NB4 (cell line): ENCODE data around the gene GPR155.

Experiments used
- MYC ChIP-seq: IDR thresholded peaks from 2 replicates; pipeline ENCODE4 v1.6.1; 2011; ENCODE audit warnings: low read depth, low read length
- POLR2A ChIP-seq: IDR thresholded peaks from 2 replicates; pipeline ENCODE4 v1.6.1; 2011; ENCODE audit warnings: mild to moderate bottlenecking; ENCODE audit not compliant: insufficient read length; ENCODE audit errors: extremely low read depth
- TF ChIP-seq, protein P1 (sequence below): IDR thresholded peaks from one replicate; pipeline ENCODE4 v1.5.1; 2012; ENCODE audit warnings: low read depth, low read length

DNA sequence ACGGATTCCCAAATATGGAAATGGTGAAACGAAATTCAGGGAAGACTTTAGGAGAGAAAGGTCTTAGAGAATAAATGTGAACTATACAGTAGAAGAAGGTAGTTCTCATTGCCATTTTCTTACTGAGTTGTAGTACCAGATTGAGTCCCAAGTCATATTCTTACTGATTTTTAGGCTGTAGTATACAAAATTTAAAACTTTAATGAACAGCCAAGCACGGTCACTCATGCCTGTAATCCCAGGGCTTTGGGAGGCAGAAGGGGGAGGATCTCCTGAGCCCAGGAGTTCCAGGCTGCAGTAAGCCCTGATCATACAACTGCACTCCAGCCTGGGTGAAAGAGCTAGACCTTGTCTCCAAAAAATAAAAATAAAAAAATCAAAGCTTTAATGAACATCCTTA is 89.1 kb downstream of the GPR155 start:
- TF ChIP-seq, protein P1, sequence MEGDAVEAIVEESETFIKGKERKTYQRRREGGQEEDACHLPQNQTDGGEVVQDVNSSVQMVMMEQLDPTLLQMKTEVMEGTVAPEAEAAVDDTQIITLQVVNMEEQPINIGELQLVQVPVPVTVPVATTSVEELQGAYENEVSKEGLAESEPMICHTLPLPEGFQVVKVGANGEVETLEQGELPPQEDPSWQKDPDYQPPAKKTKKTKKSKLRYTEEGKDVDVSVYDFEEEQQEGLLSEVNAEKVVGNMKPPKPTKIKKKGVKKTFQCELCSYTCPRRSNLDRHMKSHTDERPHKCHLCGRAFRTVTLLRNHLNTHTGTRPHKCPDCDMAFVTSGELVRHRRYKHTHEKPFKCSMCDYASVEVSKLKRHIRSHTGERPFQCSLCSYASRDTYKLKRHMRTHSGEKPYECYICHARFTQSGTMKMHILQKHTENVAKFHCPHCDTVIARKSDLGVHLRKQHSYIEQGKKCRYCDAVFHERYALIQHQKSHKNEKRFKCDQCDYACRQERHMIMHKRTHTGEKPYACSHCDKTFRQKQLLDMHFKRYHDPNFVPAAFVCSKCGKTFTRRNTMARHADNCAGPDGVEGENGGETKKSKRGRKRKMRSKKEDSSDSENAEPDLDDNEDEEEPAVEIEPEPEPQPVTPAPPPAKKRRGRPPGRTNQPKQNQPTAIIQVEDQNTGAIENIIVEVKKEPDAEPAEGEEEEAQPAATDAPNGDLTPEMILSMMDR, result no peak
- TF ChIP-seq POLR2A, result no peak
- no peak for TF ChIP-seq MYC
